Esophagus squamous epithelium (tissue), 4 donors: Measurements from ENCODE around the gene RMND5A.

Experiments used
- POLR2A ChIP-seq, 4 donors: fragments of 450-650 bp; IDR thresholded peaks; one replicate each; pipeline ENCODE4 v1.6.1; 2017; ENCODE audit warnings: antibody characterized with exemption in 4 of 4, mild to moderate bottlenecking in 4 of 4, moderate library complexity in 3 of 4
- TF ChIP-seq, protein P1 (sequence below), 6 experiments: fragments of 450-650 bp in 4 of 6; fragments of 200-600 bp in 2 of 6; sonication (generic) in 2 of 6; IDR thresholded peaks; one replicate each; pipeline ENCODE4 v1.5.1; 2016 to 2019; ENCODE audit warnings: antibody characterized with exemption in 6 of 6, mild to moderate bottlenecking in 4 of 6, moderate library complexity in 4 of 6

DNA sequence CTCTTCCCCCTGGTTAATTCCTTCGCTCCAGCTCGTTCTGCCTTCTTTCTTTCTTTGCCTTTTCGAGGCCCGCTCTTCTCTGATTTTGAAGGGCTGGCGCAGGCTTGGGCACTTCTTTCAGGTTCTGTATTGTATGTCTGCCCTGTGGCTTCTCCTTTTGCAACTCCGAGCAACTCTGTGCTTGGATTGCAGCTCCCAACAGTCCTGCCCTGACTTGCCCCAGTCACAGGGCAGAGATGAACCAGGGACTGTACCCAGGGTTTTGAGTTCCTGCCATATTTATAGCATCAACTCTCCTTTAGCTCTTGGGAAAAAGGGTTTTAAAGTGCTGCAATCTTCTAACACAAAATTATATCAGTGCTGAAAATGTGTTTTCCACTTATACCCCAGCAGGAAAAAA lies 101.8 kb downstream of the RMND5A start:
- TF ChIP-seq, protein P1, sequence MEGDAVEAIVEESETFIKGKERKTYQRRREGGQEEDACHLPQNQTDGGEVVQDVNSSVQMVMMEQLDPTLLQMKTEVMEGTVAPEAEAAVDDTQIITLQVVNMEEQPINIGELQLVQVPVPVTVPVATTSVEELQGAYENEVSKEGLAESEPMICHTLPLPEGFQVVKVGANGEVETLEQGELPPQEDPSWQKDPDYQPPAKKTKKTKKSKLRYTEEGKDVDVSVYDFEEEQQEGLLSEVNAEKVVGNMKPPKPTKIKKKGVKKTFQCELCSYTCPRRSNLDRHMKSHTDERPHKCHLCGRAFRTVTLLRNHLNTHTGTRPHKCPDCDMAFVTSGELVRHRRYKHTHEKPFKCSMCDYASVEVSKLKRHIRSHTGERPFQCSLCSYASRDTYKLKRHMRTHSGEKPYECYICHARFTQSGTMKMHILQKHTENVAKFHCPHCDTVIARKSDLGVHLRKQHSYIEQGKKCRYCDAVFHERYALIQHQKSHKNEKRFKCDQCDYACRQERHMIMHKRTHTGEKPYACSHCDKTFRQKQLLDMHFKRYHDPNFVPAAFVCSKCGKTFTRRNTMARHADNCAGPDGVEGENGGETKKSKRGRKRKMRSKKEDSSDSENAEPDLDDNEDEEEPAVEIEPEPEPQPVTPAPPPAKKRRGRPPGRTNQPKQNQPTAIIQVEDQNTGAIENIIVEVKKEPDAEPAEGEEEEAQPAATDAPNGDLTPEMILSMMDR (IDR thresholded peaks at IDR 0.05) = no peak
- TF ChIP-seq POLR2A (IDR thresholded peaks at IDR 0.05) = no peak
